HCT116 (cell line): ENCODE data around the gene CKLF. TPM values are rescaled to one million over a fixed set of nuclear protein-coding genes. Genes with fewer than 3 reads are reported as not detected.

ENCODE experiments used
- ATAC-seq: fragments of 200-7000 bp; cut with Tn5 transposase; 2 replicates; pipeline ENCODE4 v1.9.1; 2020; ENCODE audit warnings: mild to moderate bottlenecking, moderate library complexity
- BruUV-seq: library from RNA; stranded (reverse); fragments of 400-500 nt; replicated peaks from 2 replicates; lab custom pipeline; 2021; lab: Mats Ljungman, UMichigan
- CTCF ChIA-PET: fragments of 300-600 bp; sonication (Branson Sonifier 250); formaldehyde crosslinking; loops from one replicate; lab custom pipeline; 2021; ENCODE audit warnings: antibody characterized with exemption; lab: Charles Lee
- POLR2A ChIA-PET: fragments of 300-600, 350-600 bp; sonication (Branson Sonifier 250); formaldehyde crosslinking; loops from one replicate; lab custom pipeline; 2021; ENCODE audit warnings: antibody characterized with exemption; lab: Charles Lee
- RAD21 ChIA-PET, 2 experiments: fragments of 300-600 bp; sonication (Branson Sonifier 250); formaldehyde crosslinking; loops; one replicate each; lab custom pipeline; 2023; ENCODE audit warnings: low total read pairs in 2 of 2; ENCODE audit not compliant: uncharacterized antibody in 2 of 2, unreplicated experiment in 2 of 2, low non-redundant PET in 1 of 2; lab: Charles Lee
- DNase-seq: peaks from one replicate; pipeline ENCODE4 v3.0.0-alpha.2; 2010; ENCODE audit warnings: low read depth, low spot score
- H2AFZ ChIP-seq: fragments of 200-600 bp; shearing (Covaris generic), sonication (generic); 2 replicates; pipeline ENCODE4 v1.6.1; 2017; ENCODE audit warnings: low read depth, mixed run types, mixed read lengths, antibody characterized with exemption, low read length; ENCODE audit not compliant: poor library complexity, severe bottlenecking
- H3K27ac ChIP-seq: 2 replicates; pipeline ENCODE4 v1.5.1; 2012; ENCODE audit warnings: low read depth, low read length
- H3K27me3 ChIP-seq: fragments of 200-600 bp; sonication (generic); 2 replicates; pipeline ENCODE4 v1.6.1; 2016; ENCODE audit warnings: mixed run types, low read length, mixed read lengths; ENCODE audit not compliant: insufficient read depth
- H3K36me3 ChIP-seq, 2 experiments: fragments of 200-500 bp in 1 of 2; fragments of 200-600 bp in 1 of 2; sonication (Bioruptor generic) in 1 of 2; sonication (generic) in 1 of 2; 2 replicates each; pipeline versions ENCODE4 v1.5.1 to v1.6.1; 2014 to 2016; ENCODE audit warnings: low read length in 2 of 2, inconsistent platforms in 1 of 2, mixed read lengths in 1 of 2, mixed run types in 1 of 2; ENCODE audit not compliant: insufficient read depth in 2 of 2, control insufficient read depth in 1 of 2
- H3K4me1 ChIP-seq, 2 experiments: fragments of 200-600 bp in 1 of 2; sonication (generic) in 1 of 2; 2 replicates each; pipeline versions ENCODE4 v1.5.1 to v1.6.1; 2012 to 2017; ENCODE audit warnings: low read length in 2 of 2, inconsistent platforms in 1 of 2, mild to moderate bottlenecking in 1 of 2, mixed read lengths in 1 of 2, mixed run types in 1 of 2, moderate library complexity in 1 of 2; ENCODE audit not compliant: insufficient read depth in 2 of 2, control insufficient read depth in 1 of 2
- H3K4me2 ChIP-seq: fragments of 200-600 bp; sonication (generic); 2 replicates; pipeline ENCODE4 v1.6.1; 2017; ENCODE audit warnings: mixed run types, low read length, mixed read lengths
- H3K4me3 ChIP-seq, 2 experiments: fragments of 200-600 bp in 1 of 2; sonication (generic) in 1 of 2; replicated peaks in 1 of 2; 2 replicates each; pipeline ENCODE4 v1.5.1; 2011 to 2016; ENCODE audit warnings: low read length in 2 of 2, control low read depth in 1 of 2, low read depth in 1 of 2, mild to moderate bottlenecking in 1 of 2, mixed read lengths in 1 of 2, mixed run types in 1 of 2
- H3K79me2 ChIP-seq: fragments of 200-600 bp; sonication (generic); 2 replicates; pipeline ENCODE4 v1.6.1; 2017; ENCODE audit warnings: mild to moderate bottlenecking, mixed run types, low read length, moderate library complexity, mixed read lengths; ENCODE audit not compliant: insufficient read depth
- H3K9ac ChIP-seq: fragments of 200-600 bp; sonication (generic); 2 replicates; pipeline ENCODE4 v1.6.1; 2016; ENCODE audit warnings: low read length, mixed read lengths
- H3K9me2 ChIP-seq: fragments of 200-600 bp; sonication (generic), shearing (Covaris generic); 2 replicates; pipeline ENCODE4 v1.6.1; 2017; ENCODE audit warnings: mixed run types, mild to moderate bottlenecking, moderate library complexity; ENCODE audit not compliant: insufficient read depth
- H3K9me3 ChIP-seq, 2 experiments: fragments of 200-500 bp in 1 of 2; fragments of 200-600 bp in 1 of 2; sonication (Bioruptor generic) in 1 of 2; sonication (generic) in 1 of 2; 2 replicates each; pipeline ENCODE4 v1.6.1; 2014 to 2017; ENCODE audit warnings: low read length in 2 of 2, mixed read lengths in 2 of 2, inconsistent platforms in 1 of 2, low read depth in 1 of 2, mild to moderate bottlenecking in 1 of 2, mixed run types in 1 of 2, moderate library complexity in 1 of 2; ENCODE audit not compliant: control insufficient read depth in 1 of 2, insufficient read depth in 1 of 2
- H4K20me1 ChIP-seq: fragments of 200-600 bp; sonication (generic), shearing (Covaris generic); 2 replicates; pipeline ENCODE4 v1.6.1; 2017; ENCODE audit warnings: mixed run types, mild to moderate bottlenecking, moderate library complexity; ENCODE audit not compliant: insufficient read depth
- CBX3 ChIP-seq: IDR thresholded peaks from 2 replicates; pipeline ENCODE4 v1.6.1; 2012; ENCODE audit warnings: low read depth
- CEBPB ChIP-seq: IDR thresholded peaks from 2 replicates; pipeline ENCODE4 v1.6.1; 2012; ENCODE audit warnings: low read depth
- CTCF ChIP-seq, 3 experiments: fragments of 200-600 bp in 1 of 3; sonication (generic) in 1 of 3; IDR thresholded peaks in 2 of 3; conservative IDR thresholded peaks in 1 of 3; 2 replicates each; pipeline ENCODE4 v1.5.1; 2012 to 2017; ENCODE audit warnings: low read depth in 2 of 3, low read length in 2 of 3, antibody characterized with exemption in 1 of 3, borderline replicate concordance in 1 of 3, control low read depth in 1 of 3, mild to moderate bottlenecking in 1 of 3, mixed read lengths in 1 of 3, mixed run types in 1 of 3, moderate library complexity in 1 of 3; ENCODE audit not compliant: insufficient read depth in 1 of 3
- EGR1 ChIP-seq: IDR thresholded peaks from 2 replicates; pipeline ENCODE4 v1.6.1; 2012; ENCODE audit warnings: low read depth
- ELF1 ChIP-seq: IDR thresholded peaks from 2 replicates; pipeline ENCODE4 v1.6.1; 2012; ENCODE audit warnings: low read depth, borderline replicate concordance
- EZH2 ChIP-seq: fragments of 200-600 bp; sonication (generic); IDR thresholded peaks from 2 replicates; pipeline ENCODE4 v1.6.1; 2017; ENCODE audit warnings: antibody characterized with exemption, mixed run types
- FOSL1 ChIP-seq: IDR thresholded peaks from 2 replicates; pipeline ENCODE4 v1.6.1; 2012; ENCODE audit warnings: low read depth
- JUND ChIP-seq: IDR thresholded peaks from 2 replicates; pipeline ENCODE4 v1.6.1; 2012
- MAX ChIP-seq: IDR thresholded peaks from 2 replicates; pipeline ENCODE4 v1.6.1; 2012
- RAD21 ChIP-seq: IDR thresholded peaks from 2 replicates; pipeline ENCODE4 v1.6.1; 2012; ENCODE audit warnings: low read depth, mild to moderate bottlenecking
- SP1 ChIP-seq: IDR thresholded peaks from 2 replicates; pipeline ENCODE4 v1.6.1; 2012; ENCODE audit warnings: low read depth
- ZFX ChIP-seq: fragments of 450-650 bp; IDR thresholded peaks from 2 replicates; pipeline ENCODE4 v1.6.1; 2017
- intact Hi-C: fragments of 100-400 bp; cut with micrococcal nuclease; formaldehyde crosslinking; loops from 2 replicates; pipeline ENCODE4 v1.10.0; 2022
- total RNA-seq: library from RNA; stranded (reverse); gene quantifications from one replicate; pipeline ENCODE4 v1.2.1, GENCODE V29; 2021; ENCODE audit not compliant: unreplicated experiment

CKLF gene
- total RNA-seq, 1 experiment from 2014 or later, result 38.6 TPM

- H3K4me2 ChIP-seq, result peak within 1 kb of the TSS; percentile 45
- H3K4me1 ChIP-seq, result peaks cover 18 to 20% of the 10 kb centered on the region in 2 experiments
- H3K9me2 ChIP-seq, result no peaks in the 10 kb centered on the region
- no TSS peak for BruUV-seq
- ChIA-PET POLR2A (no interaction called here), RAD21 (no interaction called here), CTCF (interaction anchor here (1.2 kb wide), 1 partner anchor 30 kb away, joined by 3 read pairs; no protein-coding TSS in a partner anchor)
- H2AFZ ChIP-seq, result no peak within 1 kb of the TSS
- TF ChIP-seq JUND, result no peak
- TF ChIP-seq EZH2, result no peak
- no peak for TF ChIP-seq EGR1
- TF ChIP-seq CBX3, result no peak
- TF ChIP-seq FOSL1, result no peak
- TF ChIP-seq ELF1, result no peak
- DNase-seq, result no peak
- no peaks in the 10 kb centered on the region for H3K36me3 ChIP-seq
- no peak within 1 kb of the TSS for H3K9ac ChIP-seq
- no peak within 1 kb of the TSS for H3K27ac ChIP-seq
- no peaks in the 10 kb centered on the region for H3K79me2 ChIP-seq
- no peak within 1 kb of the TSS for H3K4me3 ChIP-seq
- intact Hi-C loops, result no loop called here
- no peaks in the 10 kb centered on the region for H4K20me1 ChIP-seq
- no peaks in the 10 kb centered on the region for H3K27me3 ChIP-seq
- no peak for ATAC-seq
- H3K9me3 ChIP-seq, result no peaks in the 10 kb centered on the region
Measured at GRCh38 chr16:66578651-66579531, 26.5 kb downstream of the CKLF start, which contains the start of gene CMTM2. TSS of gene CMTM2 (plus strand) at chr16:66579463. CDS start at chr16:66579608, 145 bp downstream.

- H2AFZ ChIP-seq, result no peak overlapping the region
- peak overlapping the region; percentile 15; the same call in 1 of the 2 replicates for H3K9ac ChIP-seq
- ATAC-seq (peak; percentile 77), DNase-seq (no peak)
- no peak overlapping the region for H3K4me3 ChIP-seq
- H4K20me1 ChIP-seq, result no peaks in the 10 kb centered on the region
- TF ChIP-seq CEBPB (peak; percentile 53; the same call in 1 of the 2 replicates), SP1 (peak; percentile 40), CTCF (IDR thresholded peaks at IDR 0.05 in 2 of 3, conservative IDR thresholded peaks at IDR 0.05 in 1 of 3; ENCODE audit: borderline replicate concordance in 1 of 3, insufficient read depth in 1 of 3, low read depth in 2 of 3, low read length in 2 of 3) (no peak), MAX (peak; percentile 22; the same call in 1 of the 2 replicates), ZFX (no peak), JUND (no peak; the same call in 1 of the 2 replicates), RAD21 (0 out of 2 replicates have a peak, but pooled peaks have one; percentile 8)
- no peak overlapping the region for H3K27ac ChIP-seq
- peaks cover 18 to 20% of the 10 kb centered on the region in 2 experiments for H3K4me1 ChIP-seq
- H3K9me2 ChIP-seq, result no peaks in the 10 kb centered on the region
- ChIA-PET RAD21 (no interaction called here), CTCF (interaction anchor here (1.0 to 3.5 kb wide), 2 partner anchors 8 to 27 kb away, joined by 3 to 15 read pairs; no protein-coding TSS in a partner anchor), POLR2A (no interaction called here)
- H3K79me2 ChIP-seq, result no peaks in the 10 kb centered on the region
- BruUV-seq, result no TSS peak
- no peaks in the 10 kb centered on the region for H3K27me3 ChIP-seq
- H3K36me3 ChIP-seq, result no peaks in the 10 kb centered on the region
- H3K4me2 ChIP-seq, result peak overlapping the region; percentile 45
- no peaks in the 10 kb centered on the region for H3K9me3 ChIP-seq
- intact Hi-C loops, result loop anchor here (5.0 kb wide), 1 partner anchor 173 kb away; no protein-coding TSS in a partner anchor
Measured at GRCh38 chr16:66580605-66581209, 28.3 kb downstream of the CKLF start.
